Inflammatory macrophage (primary cell): ENCODE data around the gene ATP13A1.
A peak's percentile ranks its signal among the peaks of the same experiment; 100 is the strongest.

Source experiments
- DNase-seq, 2 donors: peaks; one replicate each; pipeline ENCODE4 v3.0.0-alpha.2; 2020 to 2022

ATP13A1 gene

GRCh38 chr19:19642506-19643157 lies 20.8 kb downstream of the ATP13A1 start:
- DNase-seq: peak; percentile 31 to 44

- DNase-seq: no peak
Observed at GRCh38 chr19:19637523-19638251, 25.8 kb downstream of the ATP13A1 start.

- DNase-seq: no peak
Observed at GRCh38 chr19:19637186-19637522, 26.3 kb downstream of the ATP13A1 start.

- DNase-seq: no peak
Observed at GRCh38 chr19:19636573-19637185, 26.8 kb downstream of the ATP13A1 start.

- no peak for DNase-seq
Observed at GRCh38 chr19:19635313-19635702, 28.2 kb downstream of the ATP13A1 start.

GRCh38 chr19:19634516-19635312 lies 28.8 kb downstream of the ATP13A1 start:
- no peak for DNase-seq

- no peak for DNase-seq
Observed at GRCh38 chr19:19633711-19634515, 29.6 kb downstream of the ATP13A1 start.

- no peak for DNase-seq
Observed at GRCh38 chr19:19632661-19633060, 30.8 kb downstream of the ATP13A1 start.

- no peak for DNase-seq
Observed at GRCh38 chr19:19631346-19631745, 32.1 kb downstream of the ATP13A1 start.

GRCh38 chr19:19630426-19630825 lies 33.0 kb downstream of the ATP13A1 start:
- DNase-seq: no peak

GRCh38 chr19:19630062-19630414 lies 33.4 kb downstream of the ATP13A1 start:
- DNase-seq: no peak

- peak; percentile 58 to 83 for DNase-seq
Observed at GRCh38 chr19:19628501-19629134, 34.9 kb downstream of the ATP13A1 start.

- DNase-seq: peak; percentile 8 to 48
Observed at GRCh38 chr19:19627621-19628500, 35.6 kb downstream of the ATP13A1 start, which contains the start of gene LPAR2. TSS of gene LPAR2 (minus strand) at chr19:19628220. CDS start at chr19:19627275, 945 bp downstream.

- DNase-seq: no peak
Observed at GRCh38 chr19:19626516-19627472, 36.7 kb downstream of the ATP13A1 start.

- no peak for DNase-seq
Observed at GRCh38 chr19:19624032-19624570, 39.4 kb downstream of the ATP13A1 start.

- DNase-seq: no peak
Observed at GRCh38 chr19:19623383-19623782, 40.1 kb downstream of the ATP13A1 start.

- DNase-seq: no peak
Observed at GRCh38 chr19:19619849-19620210, 43.6 kb downstream of the ATP13A1 start.

GRCh38 chr19:19619181-19619848 lies 44.2 kb downstream of the ATP13A1 start:
- DNase-seq: peak; percentile 30 to 48
